Measurements from ENCODE around the gene COX20. TPM values are rescaled to one million over a fixed set of nuclear protein-coding genes. Genes with fewer than 3 reads are reported as not detected.

COX20 gene
- total and polyA plus RNA-seq, 10 of the 15 experiments (the other 5 are each of a cell fraction or from before 2014, with no cell fraction given) = 22.8 to 112 (median 52.7) TPM

DNA sequence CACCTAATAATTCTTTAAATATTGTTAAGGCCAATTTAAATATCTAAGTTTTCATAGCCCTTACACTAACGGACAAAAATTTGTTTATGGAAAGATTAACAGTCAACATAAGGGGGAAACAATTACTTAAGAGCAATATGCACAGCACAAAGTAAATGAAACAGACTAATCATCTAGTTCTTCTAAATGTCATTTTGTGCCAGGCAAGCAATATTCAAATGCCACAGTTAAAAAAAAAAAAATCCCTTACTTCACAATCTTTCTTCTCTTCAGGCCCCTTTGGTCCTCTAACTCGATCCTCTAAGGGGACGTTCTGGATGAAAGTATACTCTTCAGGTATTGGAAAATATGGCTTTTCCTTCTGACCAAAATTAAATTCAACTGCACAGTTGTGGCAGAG, 22.3 kb downstream of the COX20 start:
- Histone ChIP-seq H3K36me3 (ENCODE audit: control insufficient read depth in 2 of 2, insufficient read depth in 2 of 2, low read length in 1 of 2) (peaks cover 10 to 59% of the 10 kb centered on the region in 2 experiments), H3K79me2 (ENCODE audit: control insufficient read depth, insufficient read depth, low read length) (peaks cover 88% of the 10 kb centered on the region), H3K27ac (ENCODE audit: control insufficient read depth, insufficient read depth) (no peak overlapping the region), H3K4me1 (ENCODE audit: control insufficient read depth, insufficient read depth, low read length) (peaks cover 3% of the 10 kb centered on the region; the same call in 1 of the 2 replicates), H3K4me3 (peak overlapping the region; percentile 17; the same call in 1 of the 2 replicates), H3K9me3 (replicated peaks; ENCODE audit: control insufficient read depth, insufficient read depth, low read length) (no peaks in the 10 kb centered on the region), H2AFZ (ENCODE audit: control insufficient read depth, low read depth, low read length) (no peak overlapping the region), H3K9ac (ENCODE audit: control insufficient read depth, insufficient read depth, low read length) (no peak overlapping the region), H4K20me1 (ENCODE audit: control insufficient read depth, insufficient read depth) (peaks cover 14% of the 10 kb centered on the region), H3K4me2 (ENCODE audit: control insufficient read depth, insufficient read depth) (0 out of 2 replicates have a peak overlapping the region, but pooled peaks have one; percentile 21), H3K27me3 (replicated peaks in 1 of 2; ENCODE audit: control insufficient read depth in 2 of 2, insufficient read depth in 2 of 2, low read length in 1 of 2) (no peaks in the 10 kb centered on the region)
- CTCF ChIA-PET = interaction anchor here (0.7 to 11.1 kb wide), 5 partner anchors 16 to 254 kb away, joined by 3 to 98 read pairs (median 4); partner anchors contain the start of gene COX20
- in situ Hi-C loops (cut with MboI) = no loop called here
- SMC1A ChIA-PET (ENCODE audit: uncharacterized antibody, unreplicated experiment) = interaction anchor here (1.2 to 18.4 kb wide), 8 partner anchors 8 to 185 kb away, joined by 3 to 360 read pairs (median 11); partner anchors contain the start of gene COX20
- RAD21 ChIA-PET (ENCODE audit: unreplicated experiment) = interaction anchor here (1.2 to 1.6 kb wide), 2 partner anchors 11 kb away, joined by 3 read pairs; no protein-coding TSS in a partner anchor
- TF ChIP-seq, protein P1, sequence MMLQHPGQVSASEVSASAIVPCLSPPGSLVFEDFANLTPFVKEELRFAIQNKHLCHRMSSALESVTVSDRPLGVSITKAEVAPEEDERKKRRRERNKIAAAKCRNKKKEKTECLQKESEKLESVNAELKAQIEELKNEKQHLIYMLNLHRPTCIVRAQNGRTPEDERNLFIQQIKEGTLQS (IDR thresholded peaks at IDR 0.05; ENCODE audit: borderline replicate concordance, extremely low read depth, low read depth, low read length) = no peak
- TF ChIP-seq, protein P2, sequence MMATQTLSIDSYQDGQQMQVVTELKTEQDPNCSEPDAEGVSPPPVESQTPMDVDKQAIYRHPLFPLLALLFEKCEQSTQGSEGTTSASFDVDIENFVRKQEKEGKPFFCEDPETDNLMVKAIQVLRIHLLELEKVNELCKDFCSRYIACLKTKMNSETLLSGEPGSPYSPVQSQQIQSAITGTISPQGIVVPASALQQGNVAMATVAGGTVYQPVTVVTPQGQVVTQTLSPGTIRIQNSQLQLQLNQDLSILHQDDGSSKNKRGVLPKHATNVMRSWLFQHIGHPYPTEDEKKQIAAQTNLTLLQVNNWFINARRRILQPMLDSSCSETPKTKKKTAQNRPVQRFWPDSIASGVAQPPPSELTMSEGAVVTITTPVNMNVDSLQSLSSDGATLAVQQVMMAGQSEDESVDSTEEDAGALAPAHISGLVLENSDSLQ (IDR thresholded peaks at IDR 0.05) = no peak
- TF ChIP-seq ZSCAN29 (IDR thresholded peaks at IDR 0.05) = no peak
- TF ChIP-seq NR2C1 (IDR thresholded peaks at IDR 0.05) = no peak
- TF ChIP-seq, protein P3, sequence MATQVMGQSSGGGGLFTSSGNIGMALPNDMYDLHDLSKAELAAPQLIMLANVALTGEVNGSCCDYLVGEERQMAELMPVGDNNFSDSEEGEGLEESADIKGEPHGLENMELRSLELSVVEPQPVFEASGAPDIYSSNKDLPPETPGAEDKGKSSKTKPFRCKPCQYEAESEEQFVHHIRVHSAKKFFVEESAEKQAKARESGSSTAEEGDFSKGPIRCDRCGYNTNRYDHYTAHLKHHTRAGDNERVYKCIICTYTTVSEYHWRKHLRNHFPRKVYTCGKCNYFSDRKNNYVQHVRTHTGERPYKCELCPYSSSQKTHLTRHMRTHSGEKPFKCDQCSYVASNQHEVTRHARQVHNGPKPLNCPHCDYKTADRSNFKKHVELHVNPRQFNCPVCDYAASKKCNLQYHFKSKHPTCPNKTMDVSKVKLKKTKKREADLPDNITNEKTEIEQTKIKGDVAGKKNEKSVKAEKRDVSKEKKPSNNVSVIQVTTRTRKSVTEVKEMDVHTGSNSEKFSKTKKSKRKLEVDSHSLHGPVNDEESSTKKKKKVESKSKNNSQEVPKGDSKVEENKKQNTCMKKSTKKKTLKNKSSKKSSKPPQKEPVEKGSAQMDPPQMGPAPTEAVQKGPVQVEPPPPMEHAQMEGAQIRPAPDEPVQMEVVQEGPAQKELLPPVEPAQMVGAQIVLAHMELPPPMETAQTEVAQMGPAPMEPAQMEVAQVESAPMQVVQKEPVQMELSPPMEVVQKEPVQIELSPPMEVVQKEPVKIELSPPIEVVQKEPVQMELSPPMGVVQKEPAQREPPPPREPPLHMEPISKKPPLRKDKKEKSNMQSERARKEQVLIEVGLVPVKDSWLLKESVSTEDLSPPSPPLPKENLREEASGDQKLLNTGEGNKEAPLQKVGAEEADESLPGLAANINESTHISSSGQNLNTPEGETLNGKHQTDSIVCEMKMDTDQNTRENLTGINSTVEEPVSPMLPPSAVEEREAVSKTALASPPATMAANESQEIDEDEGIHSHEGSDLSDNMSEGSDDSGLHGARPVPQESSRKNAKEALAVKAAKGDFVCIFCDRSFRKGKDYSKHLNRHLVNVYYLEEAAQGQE (IDR thresholded peaks at IDR 0.05; ENCODE audit: low read depth, low read length) = no peak
- TF ChIP-seq, protein P4, sequence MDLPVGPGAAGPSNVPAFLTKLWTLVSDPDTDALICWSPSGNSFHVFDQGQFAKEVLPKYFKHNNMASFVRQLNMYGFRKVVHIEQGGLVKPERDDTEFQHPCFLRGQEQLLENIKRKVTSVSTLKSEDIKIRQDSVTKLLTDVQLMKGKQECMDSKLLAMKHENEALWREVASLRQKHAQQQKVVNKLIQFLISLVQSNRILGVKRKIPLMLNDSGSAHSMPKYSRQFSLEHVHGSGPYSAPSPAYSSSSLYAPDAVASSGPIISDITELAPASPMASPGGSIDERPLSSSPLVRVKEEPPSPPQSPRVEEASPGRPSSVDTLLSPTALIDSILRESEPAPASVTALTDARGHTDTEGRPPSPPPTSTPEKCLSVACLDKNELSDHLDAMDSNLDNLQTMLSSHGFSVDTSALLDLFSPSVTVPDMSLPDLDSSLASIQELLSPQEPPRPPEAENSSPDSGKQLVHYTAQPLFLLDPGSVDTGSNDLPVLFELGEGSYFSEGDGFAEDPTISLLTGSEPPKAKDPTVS (IDR thresholded peaks at IDR 0.05; ENCODE audit: low read depth, low read length) = no peak
- no peak for TF ChIP-seq CBX3 (IDR thresholded peaks at IDR 0.05; ENCODE audit: borderline replicate concordance, low read depth)
- no peak for TF ChIP-seq DPF2 (IDR thresholded peaks at IDR 0.05)
- BruUV-seq (replicated peaks) = no TSS peak
- WGBS (ENCODE audit: insufficient coverage, insufficient replicate concordance, low lambda C conversion rate, missing lambda C conversion rate) = 49% methylated on average over 3 of the region's 3 CpGs
- intact Hi-C loops (cut with micrococcal nuclease; ENCODE audit: unreplicated experiment) = no loop called here
- FAIRE-seq (no peak), DNase-seq (ENCODE audit: low read depth, low spot score) (no peak), ATAC-seq (no peak)
- POLR2A ChIA-PET = interaction anchor here (0.6 to 21.2 kb wide), 3 partner anchors 10 to 1415 kb away, joined by 3 to 350 read pairs (median 9); partner anchors contain the start of gene COX20
